Measurements from ENCODE around the gene CHTF8.

The CHTF8 gene

GRCh38 chr16:69111876-69112230 lies 20.5 kb downstream of the CHTF8 start:
- no peak for DNase-seq

GRCh38 chr16:69111216-69111875 lies 21.0 kb downstream of the CHTF8 start:
- no peak for DNase-seq

- DNase-seq = no peak
These were observed 22.0 kb downstream of the CHTF8 start for GRCh38 chr16:69110406-69110805.

- DNase-seq = no peak
These were observed 22.7 kb downstream of the CHTF8 start for GRCh38 chr16:69109486-69110270.

GRCh38 chr16:69108905-69109252 lies 23.5 kb downstream of the CHTF8 start:
- DNase-seq = no peak

- no peak for DNase-seq
These were observed 24.1 kb downstream of the CHTF8 start for GRCh38 chr16:69108064-69108904.

GRCh38 chr16:69107316-69107962 lies 24.9 kb downstream of the CHTF8 start:
- no peak for DNase-seq

- DNase-seq = no peak
These were observed 25.7 kb downstream of the CHTF8 start for GRCh38 chr16:69106491-69107315.

- peak; percentile 56 for DNase-seq
These were observed 26.7 kb downstream of the CHTF8 start, which contains the start of gene HAS3 for GRCh38 chr16:69105501-69106361. Gene HAS3, plus strand, starts transcription at chr16:69105653. Its CDS starts 3,743 bp downstream, at chr16:69109396.

GRCh38 chr16:69100071-69100691 lies 32.2 kb downstream of the CHTF8 start:
- no peak for DNase-seq

GRCh38 chr16:69095193-69095592 lies 37.2 kb downstream of the CHTF8 start:
- DNase-seq = no peak

- no peak for DNase-seq
These were observed 37.9 kb downstream of the CHTF8 start for GRCh38 chr16:69094501-69094900.

- no peak for DNase-seq
These were observed 38.4 kb downstream of the CHTF8 start for GRCh38 chr16:69093974-69094373.

- no peak for DNase-seq
These were observed 43.1 kb downstream of the CHTF8 start for GRCh38 chr16:69089091-69089910.

GRCh38 chr16:69088684-69089083 lies 43.7 kb downstream of the CHTF8 start:
- DNase-seq = no peak

GRCh38 chr16:69087161-69087581 lies 45.2 kb downstream of the CHTF8 start:
- no peak for DNase-seq

- DNase-seq = no peak
These were observed 47.2 kb downstream of the CHTF8 start for GRCh38 chr16:69085032-69085695.

- no peak for DNase-seq
These were observed 48.1 kb downstream of the CHTF8 start for GRCh38 chr16:69084289-69084688.

- DNase-seq = no peak
These were observed 49.0 kb downstream of the CHTF8 start for GRCh38 chr16:69083306-69083941.

All from DMS 273 treated with DMSO at 0.1 percent for 48 hours (cell line).